Hepatocyte (in vitro differentiated cells): ENCODE results near the gene ADH6. TPM values are rescaled to one million over a fixed set of nuclear protein-coding genes. Genes with fewer than 3 reads are reported as not detected.

ENCODE experiments used
- DNase-seq: peaks from one replicate; pipeline ENCODE4 v3.0.0-alpha.2; 2016; ENCODE audit warnings: low spot score
- H2AFZ ChIP-seq: fragments of 200-600 bp; sonication (generic); 2 replicates; pipeline ENCODE4 v1.6.0; 2016; ENCODE audit warnings: antibody characterized with exemption, mild to moderate bottlenecking
- H3K27ac ChIP-seq: fragments of 200-600 bp; sonication (generic); 2 replicates; pipeline ENCODE4 v1.5.1; 2016; ENCODE audit warnings: mild to moderate bottlenecking
- H3K27me3 ChIP-seq: fragments of 200-600 bp; sonication (generic); 2 replicates; pipeline ENCODE4 v1.6.1; 2016
- H3K36me3 ChIP-seq: fragments of 200-600 bp; sonication (generic); replicated peaks from 2 replicates; pipeline ENCODE4 v1.5.1; 2016; ENCODE audit warnings: low read depth; ENCODE audit not compliant: insufficient read depth
- H3K4me1 ChIP-seq: fragments of 200-600 bp; sonication (generic); 2 replicates; pipeline ENCODE4 v1.5.1; 2016; ENCODE audit warnings: mild to moderate bottlenecking, moderate library complexity; ENCODE audit not compliant: insufficient read depth
- H3K4me2 ChIP-seq: fragments of 200-600 bp; sonication (generic); 2 replicates; pipeline ENCODE4 v1.6.0; 2016
- H3K4me3 ChIP-seq: fragments of 200-600 bp; sonication (generic); 2 replicates; pipeline ENCODE4 v1.5.1; 2016; ENCODE audit warnings: mild to moderate bottlenecking
- H3K79me2 ChIP-seq: fragments of 200-600 bp; sonication (generic); 2 replicates; pipeline ENCODE4 v1.6.0; 2017; ENCODE audit warnings: mild to moderate bottlenecking
- H3K9me2 ChIP-seq: fragments of 200-600 bp; sonication (generic); replicated peaks from 2 replicates; pipeline ENCODE4 v1.6.0; 2017; ENCODE audit warnings: mild to moderate bottlenecking; ENCODE audit not compliant: insufficient read depth
- H3K9me3 ChIP-seq: fragments of 200-600 bp; sonication (generic); 2 replicates; pipeline ENCODE4 v1.5.1; 2016; ENCODE audit warnings: low read depth, mild to moderate bottlenecking
- H4K20me1 ChIP-seq: fragments of 200-600 bp; sonication (generic); 2 replicates; pipeline ENCODE4 v1.6.0; 2016; ENCODE audit warnings: mild to moderate bottlenecking; ENCODE audit not compliant: insufficient read depth, poor library complexity, severe bottlenecking
- EZH2 ChIP-seq: fragments of 200-600 bp; sonication (generic); IDR thresholded peaks from 2 replicates; pipeline ENCODE4 v1.6.1; 2016; ENCODE audit warnings: antibody characterized with exemption, mild to moderate bottlenecking, borderline replicate concordance
- EZH2phosphoT487 ChIP-seq: fragments of 200-600 bp; sonication (generic); IDR thresholded peaks from one replicate; pipeline ENCODE4 v1.6.1; 2018; ENCODE audit warnings: antibody characterized with exemption, mild to moderate bottlenecking, low read depth, moderate library complexity; ENCODE audit not compliant: unreplicated experiment, severe bottlenecking
- WGBS: methylation state at CpG from one replicate; pipeline ENCODE4 v1.1.6; 2016; ENCODE audit warnings: low lambda C conversion rate; ENCODE audit errors: missing lambda C conversion rate; 5-methylcytosine and 5-hydroxymethylcytosine counted together
- polyA plus RNA-seq: library from polyadenylated mRNA; unstranded; fragments of >200 nt; fragmentation: Nextera tagmentation; extraction: Ambion mirVana; gene quantifications from 2 replicates; pipeline ENCODE4 v1.2.1, GENCODE V29; 2016
- total RNA-seq: library from RNA; depleted of rRNA; stranded (reverse); fragments of >200 nt; gene quantifications from 2 replicates; pipeline ENCODE4 v1.2.3, GENCODE V29; 2014
- TF ChIP-seq, protein P1 (sequence below): fragments of 200-600 bp; sonication (generic); IDR thresholded peaks from 2 replicates; pipeline ENCODE4 v1.5.1; 2016; ENCODE audit warnings: antibody characterized with exemption, mild to moderate bottlenecking; ENCODE audit not compliant: poor library complexity

ADH6 gene
- total and polyA plus RNA-seq, 2 experiments from 2014 or later = 16.0 to 23.6 TPM

DNA sequence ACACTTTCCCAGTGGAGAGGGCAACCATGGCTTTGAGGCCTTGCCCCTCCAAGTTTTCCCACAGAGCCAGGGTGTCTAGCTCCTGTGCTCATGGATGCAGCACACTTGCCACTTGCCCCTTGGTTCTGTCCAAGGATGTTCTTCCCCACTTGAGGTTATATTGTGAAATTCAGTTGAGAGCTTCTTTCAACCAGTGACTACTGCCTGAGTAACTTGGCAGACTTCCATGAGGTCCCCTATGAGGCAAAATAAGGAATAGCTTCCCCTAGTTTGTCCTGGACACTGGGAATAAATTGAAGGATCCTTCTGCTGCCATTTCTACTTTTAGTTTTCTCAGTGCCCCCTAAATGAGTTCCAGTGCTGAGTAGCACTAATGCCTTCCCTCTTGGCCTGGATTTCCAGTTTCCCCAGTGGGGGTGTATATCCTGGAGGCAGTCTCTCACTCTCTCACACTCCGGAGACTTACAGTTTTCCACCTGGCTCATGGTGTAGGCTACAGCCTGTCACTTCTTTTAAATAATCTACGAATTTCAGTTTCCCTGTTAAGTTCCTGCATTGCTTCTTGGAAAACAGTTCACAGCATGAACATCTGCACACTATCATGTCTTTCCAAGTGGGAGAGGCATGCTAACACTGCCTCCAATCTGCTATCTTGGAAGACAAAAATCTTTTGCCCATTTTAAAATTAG is 38.5 kb downstream of the ADH6 start:
- Histone ChIP-seq H3K9me3 (no peaks in the 10 kb centered on the region), H3K4me2 (no peak overlapping the region), H3K4me1 (no peaks in the 10 kb centered on the region), H3K9me2 (no peaks in the 10 kb centered on the region), H2AFZ (no peak overlapping the region), H3K27me3 (no peaks in the 10 kb centered on the region), H4K20me1 (no peaks in the 10 kb centered on the region), H3K36me3 (no peaks in the 10 kb centered on the region), H3K27ac (no peak overlapping the region), H3K79me2 (no peaks in the 10 kb centered on the region), H3K4me3 (no peak overlapping the region)
- WGBS = 63% methylated on average over 2 of the region's 2 CpGs
- no peak for TF ChIP-seq EZH2
- TF ChIP-seq, protein P1, sequence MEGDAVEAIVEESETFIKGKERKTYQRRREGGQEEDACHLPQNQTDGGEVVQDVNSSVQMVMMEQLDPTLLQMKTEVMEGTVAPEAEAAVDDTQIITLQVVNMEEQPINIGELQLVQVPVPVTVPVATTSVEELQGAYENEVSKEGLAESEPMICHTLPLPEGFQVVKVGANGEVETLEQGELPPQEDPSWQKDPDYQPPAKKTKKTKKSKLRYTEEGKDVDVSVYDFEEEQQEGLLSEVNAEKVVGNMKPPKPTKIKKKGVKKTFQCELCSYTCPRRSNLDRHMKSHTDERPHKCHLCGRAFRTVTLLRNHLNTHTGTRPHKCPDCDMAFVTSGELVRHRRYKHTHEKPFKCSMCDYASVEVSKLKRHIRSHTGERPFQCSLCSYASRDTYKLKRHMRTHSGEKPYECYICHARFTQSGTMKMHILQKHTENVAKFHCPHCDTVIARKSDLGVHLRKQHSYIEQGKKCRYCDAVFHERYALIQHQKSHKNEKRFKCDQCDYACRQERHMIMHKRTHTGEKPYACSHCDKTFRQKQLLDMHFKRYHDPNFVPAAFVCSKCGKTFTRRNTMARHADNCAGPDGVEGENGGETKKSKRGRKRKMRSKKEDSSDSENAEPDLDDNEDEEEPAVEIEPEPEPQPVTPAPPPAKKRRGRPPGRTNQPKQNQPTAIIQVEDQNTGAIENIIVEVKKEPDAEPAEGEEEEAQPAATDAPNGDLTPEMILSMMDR = no peak
- TF ChIP-seq EZH2phosphoT487 = no peak
- peak; percentile 26 for DNase-seq

DNA sequence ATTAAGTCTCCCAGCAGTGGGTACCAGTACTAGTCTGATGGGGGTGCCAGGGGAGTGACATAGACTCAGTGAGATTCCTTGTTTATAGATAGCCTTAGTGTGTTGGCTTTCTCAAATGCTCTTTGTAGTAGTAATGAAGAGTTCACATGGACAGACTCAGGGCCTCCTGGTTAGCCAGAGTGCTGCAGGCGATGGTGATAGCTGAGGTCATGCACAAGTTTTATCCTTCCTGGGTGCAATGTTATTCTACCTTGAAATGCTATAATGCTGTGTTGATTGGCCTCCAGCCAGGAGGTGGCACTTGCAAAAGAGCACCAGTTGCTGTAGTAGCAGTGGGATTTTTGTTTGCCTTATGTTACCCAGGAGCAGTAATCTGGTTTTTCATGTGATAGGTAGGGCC is 39.4 kb downstream of the ADH6 start:
- Histone ChIP-seq H3K27ac (no peak overlapping the region), H3K9me3 (no peaks in the 10 kb centered on the region), H2AFZ (no peak overlapping the region), H3K36me3 (no peaks in the 10 kb centered on the region), H4K20me1 (no peaks in the 10 kb centered on the region), H3K27me3 (no peaks in the 10 kb centered on the region), H3K4me2 (no peak overlapping the region), H3K79me2 (no peaks in the 10 kb centered on the region), H3K4me1 (no peaks in the 10 kb centered on the region), H3K4me3 (no peak overlapping the region), H3K9me2 (no peaks in the 10 kb centered on the region)
- TF ChIP-seq, protein P1 = no peak
- TF ChIP-seq EZH2phosphoT487 (no peak), EZH2 (no peak)
- 89% methylated on average over 1 of the region's 1 CpG for WGBS
- DNase-seq = no peak

GRCh38 chr4:99179178-99179577 is 39.9 kb downstream of the ADH6 start:
- no peaks in the 10 kb centered on the region for H3K36me3 ChIP-seq
- H3K4me2 ChIP-seq = no peak overlapping the region
- no peaks in the 10 kb centered on the region for H4K20me1 ChIP-seq
- H3K4me3 ChIP-seq = no peak overlapping the region
- no peak overlapping the region for H2AFZ ChIP-seq
- no peaks in the 10 kb centered on the region for H3K27me3 ChIP-seq
- H3K9me2 ChIP-seq = no peaks in the 10 kb centered on the region
- no peak overlapping the region for H3K27ac ChIP-seq
- no peak for DNase-seq
- H3K9me3 ChIP-seq = no peaks in the 10 kb centered on the region
- no peak for TF ChIP-seq EZH2
- TF ChIP-seq, protein P1 = no peak
- no peak for TF ChIP-seq EZH2phosphoT487
- no peaks in the 10 kb centered on the region for H3K4me1 ChIP-seq
- no peaks in the 10 kb centered on the region for H3K79me2 ChIP-seq
- 68% methylated on average over 1 of the region's 2 CpGs for WGBS
